Measurements from ENCODE around the gene ZC3HAV1. TPM values are rescaled to one million over a fixed set of nuclear protein-coding genes. Genes with fewer than 3 reads are reported as not detected.
"Not testable (repeated sequence)": the region's sequence is repeated elsewhere in the genome, so short reads cannot be mapped to it uniquely, and the experiment has no call there.

Gene ZC3HAV1
- total RNA-seq, 2 experiments from 2014 or later, result 47.4 to 52.4 TPM

- intact Hi-C loops (cut with micrococcal nuclease; ENCODE audit: unreplicated experiment), result no loop called here
- BruUV-seq (replicated peaks), result no TSS peak
- Histone ChIP-seq H3K9me2 (ENCODE audit: insufficient read depth, low read length) (no peaks in the 10 kb centered on the region), H3K9me3 (ENCODE audit: low read length) (no peaks in the 10 kb centered on the region), H3K4me1 (ENCODE audit: insufficient read depth, low read length, poor library complexity, severe bottlenecking) (no peaks in the 10 kb centered on the region), H2AFZ (ENCODE audit: low read length) (no peak overlapping the region), H4K20me1 (ENCODE audit: insufficient read depth, low read length) (no peaks in the 10 kb centered on the region), H3K36me3 (ENCODE audit: insufficient read depth, low read length) (peaks cover 88% of the 10 kb centered on the region), H3K27ac (ENCODE audit: low read depth, low read length, poor library complexity, severe bottlenecking) (no peak overlapping the region), H3K4me2 (ENCODE audit: low read length) (no peak overlapping the region), H3K4me3 (ENCODE audit: low read depth, low read length, poor library complexity, severe bottlenecking) (no peak overlapping the region), H3K79me2 (ENCODE audit: insufficient read depth, low read depth, low read length) (no peaks in the 10 kb centered on the region)
- ChIA-PET CTCF (ENCODE audit: unreplicated experiment) (no interaction called here), POLR2A (no interaction called here)
- DNase-seq (ENCODE audit: low spot score), result no peak
- TF ChIP-seq EZH2phosphoT487 (IDR thresholded peaks at IDR 0.05; ENCODE audit: borderline replicate concordance, low read depth, low read length), result no peak
Observed at GRCh38 chr7:139055674-139056073, 53.8 kb downstream of the ZC3HAV1 start.

DNA sequence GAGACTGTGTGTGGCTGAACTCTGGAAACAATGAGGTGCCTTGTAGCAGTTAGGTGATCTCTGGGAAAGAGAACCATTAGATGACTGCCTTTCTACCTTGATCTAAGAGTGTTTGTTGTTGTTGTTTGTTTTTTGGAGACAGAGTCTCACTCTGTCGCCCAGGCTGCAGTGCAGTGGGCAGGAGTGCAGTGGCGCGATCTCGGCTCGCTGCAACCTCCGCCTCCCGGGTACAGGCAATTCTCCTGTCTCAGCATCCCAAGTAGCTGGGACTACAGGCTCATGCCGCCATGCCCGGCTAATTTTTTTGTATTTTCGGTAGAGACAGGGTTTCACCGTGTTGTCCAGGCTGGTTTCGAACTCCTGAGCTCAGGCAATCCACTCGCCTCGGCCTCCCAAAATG is 54.9 kb downstream of the ZC3HAV1 start:
- POLR2A ChIA-PET; H3K9me3 ChIP-seq (ENCODE audit: low read length); BruUV-seq (replicated peaks); CTCF ChIA-PET (ENCODE audit: unreplicated experiment); H2AFZ ChIP-seq (ENCODE audit: low read length); DNase-seq (ENCODE audit: low spot score); H4K20me1 ChIP-seq (ENCODE audit: insufficient read depth, low read length); H3K4me2 ChIP-seq (ENCODE audit: low read length); H3K4me3 ChIP-seq (ENCODE audit: low read depth, low read length, poor library complexity, severe bottlenecking); intact Hi-C loops (cut with micrococcal nuclease; ENCODE audit: unreplicated experiment); H3K27ac ChIP-seq (ENCODE audit: low read depth, low read length, poor library complexity, severe bottlenecking); H3K4me1 ChIP-seq (ENCODE audit: insufficient read depth, low read length, poor library complexity, severe bottlenecking); H3K79me2 ChIP-seq (ENCODE audit: insufficient read depth, low read depth, low read length); H3K9me2 ChIP-seq (ENCODE audit: insufficient read depth, low read length): not testable (repeated sequence)
- peaks cover 88% of the 10 kb centered on the region for H3K36me3 ChIP-seq (ENCODE audit: insufficient read depth, low read length)

- intact Hi-C loops (cut with micrococcal nuclease; ENCODE audit: unreplicated experiment), result no loop called here
- TF ChIP-seq EZH2phosphoT487 (IDR thresholded peaks at IDR 0.05; ENCODE audit: borderline replicate concordance, low read depth, low read length), result no peak
- TF ChIP-seq, protein P1, sequence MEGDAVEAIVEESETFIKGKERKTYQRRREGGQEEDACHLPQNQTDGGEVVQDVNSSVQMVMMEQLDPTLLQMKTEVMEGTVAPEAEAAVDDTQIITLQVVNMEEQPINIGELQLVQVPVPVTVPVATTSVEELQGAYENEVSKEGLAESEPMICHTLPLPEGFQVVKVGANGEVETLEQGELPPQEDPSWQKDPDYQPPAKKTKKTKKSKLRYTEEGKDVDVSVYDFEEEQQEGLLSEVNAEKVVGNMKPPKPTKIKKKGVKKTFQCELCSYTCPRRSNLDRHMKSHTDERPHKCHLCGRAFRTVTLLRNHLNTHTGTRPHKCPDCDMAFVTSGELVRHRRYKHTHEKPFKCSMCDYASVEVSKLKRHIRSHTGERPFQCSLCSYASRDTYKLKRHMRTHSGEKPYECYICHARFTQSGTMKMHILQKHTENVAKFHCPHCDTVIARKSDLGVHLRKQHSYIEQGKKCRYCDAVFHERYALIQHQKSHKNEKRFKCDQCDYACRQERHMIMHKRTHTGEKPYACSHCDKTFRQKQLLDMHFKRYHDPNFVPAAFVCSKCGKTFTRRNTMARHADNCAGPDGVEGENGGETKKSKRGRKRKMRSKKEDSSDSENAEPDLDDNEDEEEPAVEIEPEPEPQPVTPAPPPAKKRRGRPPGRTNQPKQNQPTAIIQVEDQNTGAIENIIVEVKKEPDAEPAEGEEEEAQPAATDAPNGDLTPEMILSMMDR (conservative IDR thresholded peaks at IDR 0.05; ENCODE audit: low read length), result no peak
- no peaks in the 10 kb centered on the region for H4K20me1 ChIP-seq (ENCODE audit: insufficient read depth, low read length)
- no peak overlapping the region for H3K27ac ChIP-seq (ENCODE audit: low read depth, low read length, poor library complexity, severe bottlenecking)
- H3K9me3 ChIP-seq (ENCODE audit: low read length), result no peaks in the 10 kb centered on the region
- H3K79me2 ChIP-seq (ENCODE audit: insufficient read depth, low read depth, low read length), result no peaks in the 10 kb centered on the region
- no peaks in the 10 kb centered on the region for H3K9me2 ChIP-seq (ENCODE audit: insufficient read depth, low read length)
- POLR2A ChIA-PET, result interaction anchor here (0.7 kb wide), 1 partner anchor 210 kb away, joined by 4 read pairs; no protein-coding TSS in a partner anchor
- no peak for DNase-seq (ENCODE audit: low spot score)
- peaks cover 88% of the 10 kb centered on the region for H3K36me3 ChIP-seq (ENCODE audit: insufficient read depth, low read length)
- H3K4me3 ChIP-seq (ENCODE audit: low read depth, low read length, poor library complexity, severe bottlenecking), result no peak overlapping the region
- no peak overlapping the region for H3K4me2 ChIP-seq (ENCODE audit: low read length)
- H2AFZ ChIP-seq (ENCODE audit: low read length), result no peak overlapping the region
- H3K4me1 ChIP-seq (ENCODE audit: insufficient read depth, low read length, poor library complexity, severe bottlenecking), result no peaks in the 10 kb centered on the region
- CTCF ChIA-PET (ENCODE audit: unreplicated experiment), result no interaction called here
- BruUV-seq (replicated peaks), result no TSS peak
Observed at GRCh38 chr7:139054101-139054500, 55.4 kb downstream of the ZC3HAV1 start.

DNA sequence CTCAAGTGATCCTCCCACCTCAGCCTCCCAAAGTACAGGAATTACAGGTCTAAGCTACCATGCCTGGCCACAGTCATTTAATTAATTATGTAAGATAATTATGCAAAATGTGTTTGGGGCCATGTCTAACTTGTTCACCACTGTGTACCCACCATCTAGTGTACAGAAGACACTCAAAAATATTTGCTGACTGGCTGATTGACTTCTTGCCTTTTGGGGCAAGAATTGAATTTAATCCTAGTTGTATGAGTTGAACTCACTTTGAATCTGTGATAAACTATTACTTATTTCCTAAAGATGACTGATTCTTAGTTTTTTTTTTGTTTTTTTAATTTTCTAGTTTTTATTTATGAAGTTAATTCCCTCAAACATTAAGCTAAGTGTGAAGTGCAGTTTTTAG is 57.9 kb downstream of the ZC3HAV1 start:
- no peaks in the 10 kb centered on the region for H3K9me2 ChIP-seq (ENCODE audit: insufficient read depth, low read length)
- H2AFZ ChIP-seq (ENCODE audit: low read length), result no peak overlapping the region
- intact Hi-C loops (cut with micrococcal nuclease; ENCODE audit: unreplicated experiment), result no loop called here
- DNase-seq (ENCODE audit: low spot score), result no peak
- H3K36me3 ChIP-seq (ENCODE audit: insufficient read depth, low read length), result peaks cover 91% of the 10 kb centered on the region
- H3K27ac ChIP-seq (ENCODE audit: low read depth, low read length, poor library complexity, severe bottlenecking), result no peak overlapping the region
- H3K4me1 ChIP-seq (ENCODE audit: insufficient read depth, low read length, poor library complexity, severe bottlenecking), result no peaks in the 10 kb centered on the region
- TF ChIP-seq EZH2phosphoT487 (IDR thresholded peaks at IDR 0.05; ENCODE audit: borderline replicate concordance, low read depth, low read length), result no peak
- TF ChIP-seq, protein P1 (conservative IDR thresholded peaks at IDR 0.05; ENCODE audit: low read length), result no peak
- no peaks in the 10 kb centered on the region for H3K79me2 ChIP-seq (ENCODE audit: insufficient read depth, low read depth, low read length)
- H3K9me3 ChIP-seq (ENCODE audit: low read length), result no peaks in the 10 kb centered on the region
- H4K20me1 ChIP-seq (ENCODE audit: insufficient read depth, low read length), result no peaks in the 10 kb centered on the region
- POLR2A ChIA-PET, result interaction anchor here (0.5 to 1.8 kb wide), 5 partner anchors 12 to 951 kb away, joined by 3 to 6 read pairs (median 4); no protein-coding TSS in a partner anchor
- H3K4me3 ChIP-seq (ENCODE audit: low read depth, low read length, poor library complexity, severe bottlenecking), result no peak overlapping the region
- H3K4me2 ChIP-seq (ENCODE audit: low read length), result no peak overlapping the region
- CTCF ChIA-PET (ENCODE audit: unreplicated experiment), result no interaction called here
- BruUV-seq (replicated peaks), result no TSS peak

Measured in OCI-LY7 (cell line).